HG02610 (cell line): ENCODE results near the gene PRCP.

Experiments
- ATAC-seq: cut with Tn5 transposase; IDR thresholded peaks from one replicate; pipeline ENCODE4 v1.9.1; 2021; ENCODE audit warnings: mild to moderate bottlenecking, moderate library complexity; ENCODE audit not compliant: unreplicated experiment

Gene PRCP

DNA sequence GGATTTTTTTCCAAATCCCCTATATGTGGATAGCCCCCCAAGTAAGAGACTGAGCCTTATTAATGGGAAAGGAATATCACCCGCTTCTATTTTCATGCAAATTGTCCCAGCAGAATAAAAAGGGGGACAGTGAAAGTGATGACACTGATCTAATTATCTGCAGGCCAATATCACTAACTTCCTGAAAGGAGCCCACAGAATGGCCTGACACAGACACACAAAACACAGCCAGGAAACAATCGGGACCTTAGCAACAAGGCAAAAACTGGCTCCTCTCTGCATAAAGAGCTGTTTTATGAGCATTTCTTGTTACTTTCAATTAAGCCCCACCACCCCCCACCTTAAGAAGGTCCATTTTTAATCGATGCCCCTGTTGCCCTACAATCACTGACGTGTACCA is 112.2 kb downstream of the PRCP start:
- no peak for ATAC-seq

DNA sequence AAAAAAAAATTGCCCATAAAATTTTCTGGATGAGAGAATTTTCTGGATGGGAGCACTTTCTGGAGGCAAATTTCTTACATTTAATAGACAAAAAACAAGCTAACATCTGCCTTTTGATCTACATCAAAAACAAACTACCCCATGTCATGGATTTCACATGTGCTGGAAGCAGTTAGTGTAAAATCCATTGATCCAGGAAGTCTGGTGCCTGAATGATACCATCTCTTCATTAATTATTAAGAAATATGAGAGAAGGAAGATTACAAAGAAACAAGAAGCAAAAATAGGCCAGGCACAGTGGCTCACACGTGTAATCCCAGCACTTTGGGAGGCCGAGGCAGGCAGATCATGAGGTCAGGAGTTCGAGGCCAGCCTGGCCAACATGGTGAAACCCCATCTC is 113.4 kb downstream of the PRCP start:
- ATAC-seq: no peak

DNA sequence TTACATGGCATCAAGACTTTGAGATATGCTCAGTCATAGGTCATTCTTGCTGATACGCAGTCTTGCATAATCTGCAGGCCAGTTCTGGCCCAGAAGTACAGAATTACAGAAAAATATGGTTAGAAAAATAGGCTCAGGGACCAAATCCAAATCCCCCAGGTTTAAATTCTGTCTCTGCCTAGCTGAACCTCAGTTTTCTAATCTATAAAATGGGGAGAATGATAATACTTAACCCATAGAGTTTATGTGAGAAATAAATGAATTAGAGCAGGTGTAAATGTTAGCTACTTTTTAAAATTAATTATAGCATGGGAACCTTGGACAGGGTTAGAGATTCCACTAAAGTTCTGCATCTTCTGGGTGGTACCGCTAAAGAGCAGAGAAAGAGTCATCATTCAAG is 114.2 kb downstream of the PRCP start:
- no peak for ATAC-seq

DNA sequence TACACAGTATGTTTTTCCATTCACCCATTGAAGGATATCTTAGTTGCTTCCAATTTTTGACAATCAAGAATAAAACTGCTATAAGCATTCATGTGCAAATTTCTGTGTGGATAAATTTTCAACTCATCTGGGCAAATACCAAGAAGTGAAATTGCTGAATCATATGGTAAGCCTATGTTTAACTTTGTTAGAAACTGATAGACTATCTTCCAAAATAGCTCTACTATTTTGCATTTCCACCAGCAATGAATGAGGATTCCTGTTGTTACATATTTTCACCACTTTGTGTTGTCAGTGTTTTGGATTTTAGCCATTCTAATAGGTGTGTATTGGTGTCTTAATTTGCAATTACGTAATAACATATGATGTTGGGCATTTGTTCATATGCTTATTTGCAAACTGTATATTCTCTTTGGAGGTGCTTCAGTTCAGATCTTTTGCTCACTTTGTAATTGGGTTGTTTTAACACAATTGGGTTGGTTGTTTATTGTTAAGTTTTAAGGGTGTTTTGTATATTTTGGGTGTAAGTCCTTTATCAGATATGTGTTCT is 117.3 kb downstream of the PRCP start:
- no peak for ATAC-seq

DNA sequence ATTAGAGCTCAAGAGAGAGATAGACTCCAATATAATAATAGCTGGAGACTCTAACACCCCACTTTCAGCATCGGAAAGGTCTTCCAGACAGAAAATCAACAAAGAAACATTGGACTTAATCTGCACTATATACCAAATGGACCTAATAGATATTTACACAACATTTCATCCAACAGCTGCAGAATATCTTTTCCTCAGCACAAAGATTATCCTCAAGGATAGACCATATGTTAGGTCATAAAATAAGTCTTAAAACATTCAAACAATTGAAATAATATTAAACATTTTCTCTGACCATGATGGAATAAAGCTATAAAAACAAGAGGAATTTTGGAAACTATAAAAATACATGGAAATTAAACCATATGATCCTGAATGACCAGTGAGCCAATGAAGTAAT is 121.5 kb downstream of the PRCP start:
- ATAC-seq: no peak

DNA sequence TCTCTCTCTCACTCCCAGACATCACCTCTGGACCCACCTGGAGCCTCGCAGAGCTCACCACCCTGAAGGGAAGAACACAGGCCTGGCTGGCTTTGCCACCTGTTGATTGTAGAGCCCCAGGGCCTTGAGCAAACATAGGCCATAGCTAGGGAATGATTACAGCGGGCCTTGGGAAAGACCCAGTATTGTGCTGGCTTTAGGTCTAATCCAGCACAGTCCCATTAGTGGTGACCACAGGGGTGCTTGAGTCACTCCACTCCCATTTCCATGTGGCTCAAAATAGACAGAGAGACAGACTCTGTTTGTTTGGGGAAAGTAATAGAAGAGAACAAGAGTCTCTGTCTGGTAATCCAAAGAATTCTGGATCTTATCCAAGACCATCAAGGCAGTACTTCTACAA is 123.9 kb downstream of the PRCP start:
- ATAC-seq: no peak

DNA sequence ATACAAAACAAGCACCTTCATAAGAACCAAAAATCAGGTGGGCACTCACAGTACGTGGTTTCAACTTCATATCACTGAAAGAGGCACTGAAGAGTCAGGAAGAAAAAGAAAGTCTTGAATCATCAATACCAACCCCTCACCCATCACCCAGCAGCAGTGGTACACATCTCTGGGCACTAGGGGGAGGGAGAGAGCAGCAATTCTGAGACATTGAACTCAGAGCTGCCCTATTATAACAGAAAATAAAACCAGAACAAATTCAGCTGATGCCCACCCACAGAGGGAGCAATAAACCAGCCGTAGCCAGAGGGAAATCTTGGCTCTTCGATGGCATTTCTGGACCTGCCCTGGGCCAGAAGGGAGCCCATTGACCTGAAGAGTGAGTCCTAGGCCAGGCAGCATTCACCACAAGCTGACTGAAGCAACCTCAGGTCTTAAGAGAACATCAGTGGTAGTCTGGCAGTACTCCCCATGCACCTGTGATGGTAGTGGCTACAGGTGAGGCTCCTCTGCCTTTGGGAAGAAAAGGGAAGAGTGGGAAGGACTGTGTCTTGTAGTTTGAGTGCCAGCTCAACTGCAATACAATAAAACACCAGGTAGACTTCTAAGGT is 124.4 kb downstream of the PRCP start:
- peak; percentile 95 for ATAC-seq

DNA sequence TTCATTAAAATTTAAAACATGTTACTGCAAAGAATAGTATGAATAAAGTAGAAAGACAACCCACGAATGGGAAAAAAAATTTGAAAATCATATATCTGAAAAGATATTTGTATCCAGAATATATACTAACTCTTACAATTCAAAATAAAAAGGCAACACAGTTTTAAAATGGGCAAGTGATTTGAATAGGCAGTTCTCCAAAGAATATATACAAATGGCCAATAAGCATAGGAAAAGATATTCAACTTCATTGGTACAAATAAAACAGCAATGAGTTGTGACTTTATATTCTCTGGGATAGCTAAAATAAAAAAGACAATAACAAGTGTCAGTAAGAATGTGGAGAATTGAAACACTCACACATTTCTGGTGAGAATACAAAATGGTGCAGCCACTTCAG is 125.0 kb downstream of the PRCP start:
- no peak for ATAC-seq
